Suprapubic skin (tissue), 3 donors: ENCODE data around the gene CACNA1H.

Experiments used
- POLR2A ChIP-seq, 2 donors: fragments of 450-650 bp; IDR thresholded peaks; one replicate each; pipeline ENCODE4 v1.6.1; 2017; ENCODE audit warnings: antibody characterized with exemption in 2 of 2, mild to moderate bottlenecking in 2 of 2, moderate library complexity in 2 of 2
- TF ChIP-seq, protein P1 (sequence below), 2 donors: fragments of 200-600 bp in 1 of 2; fragments of 450-650 bp in 1 of 2; sonication (generic) in 1 of 2; IDR thresholded peaks; one replicate each; pipeline ENCODE4 v1.5.1; 2016 to 2019; ENCODE audit warnings: antibody characterized with exemption in 2 of 2, mild to moderate bottlenecking in 1 of 2, moderate library complexity in 1 of 2

DNA sequence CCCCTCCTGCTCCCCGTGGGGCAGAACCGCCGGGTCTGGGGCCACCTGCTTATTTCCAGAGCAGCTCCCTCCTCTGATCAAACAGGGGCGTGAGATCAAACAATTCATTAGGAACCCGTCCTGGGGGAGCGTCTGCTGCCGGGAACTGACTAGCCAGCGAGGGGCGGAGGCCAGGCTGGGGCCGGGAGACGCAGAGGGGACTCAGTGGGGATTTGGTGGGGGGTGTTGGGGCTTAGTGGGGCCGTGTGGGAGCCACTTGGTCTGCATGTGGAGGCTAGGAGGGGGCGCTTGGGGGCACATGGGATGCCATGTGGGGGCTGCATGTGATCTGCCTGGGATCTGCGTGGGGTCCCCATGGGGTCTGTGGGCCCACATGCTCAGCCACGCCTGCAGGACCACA is 20.5 kb upstream of the CACNA1H start:
- TF ChIP-seq POLR2A (IDR thresholded peaks at IDR 0.05), result no peak
- TF ChIP-seq, protein P1, sequence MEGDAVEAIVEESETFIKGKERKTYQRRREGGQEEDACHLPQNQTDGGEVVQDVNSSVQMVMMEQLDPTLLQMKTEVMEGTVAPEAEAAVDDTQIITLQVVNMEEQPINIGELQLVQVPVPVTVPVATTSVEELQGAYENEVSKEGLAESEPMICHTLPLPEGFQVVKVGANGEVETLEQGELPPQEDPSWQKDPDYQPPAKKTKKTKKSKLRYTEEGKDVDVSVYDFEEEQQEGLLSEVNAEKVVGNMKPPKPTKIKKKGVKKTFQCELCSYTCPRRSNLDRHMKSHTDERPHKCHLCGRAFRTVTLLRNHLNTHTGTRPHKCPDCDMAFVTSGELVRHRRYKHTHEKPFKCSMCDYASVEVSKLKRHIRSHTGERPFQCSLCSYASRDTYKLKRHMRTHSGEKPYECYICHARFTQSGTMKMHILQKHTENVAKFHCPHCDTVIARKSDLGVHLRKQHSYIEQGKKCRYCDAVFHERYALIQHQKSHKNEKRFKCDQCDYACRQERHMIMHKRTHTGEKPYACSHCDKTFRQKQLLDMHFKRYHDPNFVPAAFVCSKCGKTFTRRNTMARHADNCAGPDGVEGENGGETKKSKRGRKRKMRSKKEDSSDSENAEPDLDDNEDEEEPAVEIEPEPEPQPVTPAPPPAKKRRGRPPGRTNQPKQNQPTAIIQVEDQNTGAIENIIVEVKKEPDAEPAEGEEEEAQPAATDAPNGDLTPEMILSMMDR (IDR thresholded peaks at IDR 0.05), result no peak
